Fibroblast of mammary gland (primary cell): ENCODE measurements around the gene GABARAP.

ENCODE experiments used
- DNase-seq: peaks from one replicate; pipeline ENCODE4 v3.0.0-alpha.2; 2010; ENCODE audit warnings: low read depth
- H3K4me3 ChIP-seq: 2 replicates; pipeline ENCODE4 v1.5.1; 2011; ENCODE audit warnings: low read depth, mild to moderate bottlenecking, low read length, moderate library complexity; ENCODE audit not compliant: control insufficient read depth
- TF ChIP-seq, protein P1 (sequence below): conservative IDR thresholded peaks from 2 replicates; pipeline ENCODE4 v1.5.1; 2011; ENCODE audit warnings: low read depth, low read length, inconsistent platforms; ENCODE audit not compliant: control insufficient read depth, insufficient read depth

GABARAP gene

DNA sequence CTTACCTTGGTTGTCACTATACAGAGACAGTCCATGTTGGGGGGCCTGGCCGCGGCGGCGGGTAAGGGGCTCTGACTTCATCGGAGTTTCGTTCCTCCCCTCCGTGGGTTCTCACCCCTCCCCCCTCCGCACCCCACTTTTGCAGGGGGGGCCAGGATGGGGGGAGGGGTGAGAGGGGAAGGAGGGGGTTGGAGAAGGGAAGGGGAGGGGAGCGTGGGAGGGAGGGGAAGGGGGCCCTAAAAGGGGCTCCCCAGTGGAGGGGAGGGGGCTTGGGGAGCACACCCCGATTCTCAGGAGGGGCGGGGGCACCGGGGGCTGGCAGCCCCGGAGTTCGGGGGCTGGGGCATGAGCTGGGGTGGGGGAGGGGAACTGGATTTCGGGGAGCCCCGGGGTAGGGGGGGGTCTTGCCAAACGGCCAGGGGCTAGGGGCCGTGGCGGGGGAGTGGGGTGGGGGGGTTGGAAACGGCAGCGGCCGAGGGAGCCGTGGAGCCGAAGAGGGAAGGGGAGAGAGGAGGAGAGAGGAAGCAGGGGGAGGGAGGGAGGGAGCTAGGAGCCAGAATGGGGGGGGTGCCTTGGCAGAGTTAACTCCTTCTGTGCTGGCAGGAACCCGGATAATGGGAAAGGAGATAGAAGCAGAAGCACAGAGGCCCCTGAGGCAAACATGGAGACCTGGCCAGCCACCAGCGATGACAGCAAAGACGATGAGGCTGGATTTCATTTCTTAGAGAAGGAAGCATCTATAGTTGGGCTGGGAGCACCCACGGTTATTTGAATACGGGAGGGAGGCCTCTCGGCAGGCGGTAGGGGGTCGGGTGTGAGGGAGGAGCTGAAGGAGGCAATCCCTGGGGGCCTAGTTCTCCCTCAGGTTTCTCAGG lies 24.9 kb downstream of the GABARAP start:
- TF ChIP-seq, protein P1, sequence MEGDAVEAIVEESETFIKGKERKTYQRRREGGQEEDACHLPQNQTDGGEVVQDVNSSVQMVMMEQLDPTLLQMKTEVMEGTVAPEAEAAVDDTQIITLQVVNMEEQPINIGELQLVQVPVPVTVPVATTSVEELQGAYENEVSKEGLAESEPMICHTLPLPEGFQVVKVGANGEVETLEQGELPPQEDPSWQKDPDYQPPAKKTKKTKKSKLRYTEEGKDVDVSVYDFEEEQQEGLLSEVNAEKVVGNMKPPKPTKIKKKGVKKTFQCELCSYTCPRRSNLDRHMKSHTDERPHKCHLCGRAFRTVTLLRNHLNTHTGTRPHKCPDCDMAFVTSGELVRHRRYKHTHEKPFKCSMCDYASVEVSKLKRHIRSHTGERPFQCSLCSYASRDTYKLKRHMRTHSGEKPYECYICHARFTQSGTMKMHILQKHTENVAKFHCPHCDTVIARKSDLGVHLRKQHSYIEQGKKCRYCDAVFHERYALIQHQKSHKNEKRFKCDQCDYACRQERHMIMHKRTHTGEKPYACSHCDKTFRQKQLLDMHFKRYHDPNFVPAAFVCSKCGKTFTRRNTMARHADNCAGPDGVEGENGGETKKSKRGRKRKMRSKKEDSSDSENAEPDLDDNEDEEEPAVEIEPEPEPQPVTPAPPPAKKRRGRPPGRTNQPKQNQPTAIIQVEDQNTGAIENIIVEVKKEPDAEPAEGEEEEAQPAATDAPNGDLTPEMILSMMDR: no peak
- H3K4me3 ChIP-seq: peak overlapping the region; percentile 63
- DNase-seq: peak; percentile 73

- peak overlapping the region; percentile 63 for H3K4me3 ChIP-seq
- DNase-seq: no peak
- TF ChIP-seq, protein P1: no peak
These were observed 25.8 kb downstream of the GABARAP start for GRCh38 chr17:7216242-7217112.

DNA sequence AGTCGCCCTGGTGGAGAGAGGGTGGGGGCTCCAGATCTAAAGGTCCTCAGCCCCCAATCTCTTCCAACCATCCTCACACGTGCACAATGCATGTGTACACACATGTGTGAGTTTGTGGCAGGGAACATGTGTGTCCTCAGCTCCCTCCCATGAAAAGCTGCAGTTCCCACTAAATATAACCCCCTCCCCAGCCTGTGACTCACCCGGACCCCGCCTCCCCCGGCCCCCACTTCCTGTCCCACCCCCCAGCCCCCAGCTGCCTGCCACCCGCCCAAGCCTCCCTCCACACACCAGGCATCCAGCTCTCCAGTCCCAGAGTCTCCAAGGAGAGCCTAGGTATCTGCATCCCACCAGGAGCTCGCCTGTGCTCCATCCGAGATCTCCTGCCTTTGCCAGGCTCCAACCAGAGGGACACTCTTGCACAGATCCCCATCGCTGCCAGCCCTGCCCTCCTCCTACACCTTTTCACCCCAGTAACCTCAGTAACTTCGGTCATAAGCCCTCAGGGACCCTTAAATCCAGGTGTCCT lies 26.5 kb downstream of the GABARAP start:
- no peak for DNase-seq
- TF ChIP-seq, protein P1: no peak
- peak overlapping the region; percentile 63 for H3K4me3 ChIP-seq

DNA sequence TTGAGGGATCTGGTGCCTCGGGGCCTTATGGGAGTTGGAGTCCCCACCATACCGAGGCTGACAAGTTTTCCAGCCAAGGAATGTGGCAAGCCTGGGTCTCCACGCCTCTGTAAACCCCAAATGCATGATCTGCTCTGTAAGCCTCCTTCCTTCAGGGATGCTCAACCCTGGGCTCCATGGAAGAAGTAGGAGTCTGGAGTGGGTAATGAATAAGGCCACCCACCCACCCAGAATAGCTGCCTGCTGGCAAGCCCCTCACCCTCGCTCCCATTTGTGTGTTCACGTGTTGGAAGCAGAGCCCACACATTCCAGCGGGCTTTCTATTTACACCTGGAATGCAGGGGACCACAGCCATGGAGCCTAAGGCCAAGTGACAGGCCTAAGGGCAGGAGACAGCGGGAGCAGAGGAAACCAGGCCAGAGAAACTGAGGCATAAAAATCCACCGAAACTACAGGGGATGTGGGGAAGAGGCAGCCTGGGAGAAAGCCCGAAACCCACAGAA lies 27.1 kb downstream of the GABARAP start:
- TF ChIP-seq, protein P1: no peak
- DNase-seq: no peak
- peak overlapping the region; percentile 12 for H3K4me3 ChIP-seq

DNA sequence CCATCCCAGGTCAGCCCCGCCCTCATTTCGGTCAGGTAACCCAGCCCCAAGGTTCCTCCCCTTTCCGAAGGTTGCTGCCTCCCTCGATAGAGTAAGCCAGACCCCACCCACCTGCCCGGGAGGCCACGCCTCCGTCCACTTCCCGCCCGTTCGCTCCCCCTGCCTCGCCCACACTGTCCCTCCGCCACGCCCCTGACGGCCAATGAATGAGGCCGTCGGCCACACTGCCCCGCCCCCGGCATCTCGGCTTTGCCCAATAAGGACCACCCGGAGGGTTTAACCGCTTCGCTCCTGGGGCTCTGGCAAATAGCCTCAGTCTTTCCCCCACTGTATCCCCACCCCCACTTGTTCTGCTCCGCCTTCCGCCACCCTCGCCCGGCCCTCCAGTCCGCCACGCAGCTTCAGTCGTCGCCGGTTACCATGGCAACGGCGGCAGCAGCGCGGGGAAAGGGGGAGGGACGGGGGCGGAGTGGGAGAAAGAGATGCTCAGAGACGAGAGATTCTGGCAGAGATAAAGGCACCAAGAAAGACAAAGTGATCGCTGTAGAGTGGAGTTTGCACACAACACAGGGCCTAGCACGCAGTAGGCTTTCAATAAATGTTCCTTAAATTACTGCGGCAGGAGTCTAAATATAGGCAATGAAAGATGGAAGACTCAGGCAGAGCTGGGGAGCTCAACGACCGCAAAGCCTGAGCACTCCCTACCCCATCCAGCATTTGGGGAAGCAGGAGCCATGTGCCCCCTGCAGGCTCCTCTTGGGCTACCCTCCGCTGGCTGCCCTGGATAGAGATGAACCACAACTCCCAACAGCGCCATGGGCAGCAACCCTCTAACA lies 27.7 kb downstream of the GABARAP start:
- peak overlapping the region; percentile 43 for H3K4me3 ChIP-seq
- TF ChIP-seq, protein P1: peak; percentile 55
- DNase-seq: peak; percentile 94

GRCh38 chr17:7213895-7214299 lies 28.4 kb downstream of the GABARAP start:
- peak overlapping the region; percentile 43 for H3K4me3 ChIP-seq
- TF ChIP-seq, protein P1: peak; percentile 46
- peak; percentile 80 for DNase-seq
